ENCODE results near the gene LGR6. TPM values are rescaled to one million over a fixed set of nuclear protein-coding genes. Genes with fewer than 3 reads are reported as not detected.

Gene LGR6
- total and polyA plus RNA-seq, 8 donors, result 0.75 to 1.8 (median 1.5) TPM

DNA sequence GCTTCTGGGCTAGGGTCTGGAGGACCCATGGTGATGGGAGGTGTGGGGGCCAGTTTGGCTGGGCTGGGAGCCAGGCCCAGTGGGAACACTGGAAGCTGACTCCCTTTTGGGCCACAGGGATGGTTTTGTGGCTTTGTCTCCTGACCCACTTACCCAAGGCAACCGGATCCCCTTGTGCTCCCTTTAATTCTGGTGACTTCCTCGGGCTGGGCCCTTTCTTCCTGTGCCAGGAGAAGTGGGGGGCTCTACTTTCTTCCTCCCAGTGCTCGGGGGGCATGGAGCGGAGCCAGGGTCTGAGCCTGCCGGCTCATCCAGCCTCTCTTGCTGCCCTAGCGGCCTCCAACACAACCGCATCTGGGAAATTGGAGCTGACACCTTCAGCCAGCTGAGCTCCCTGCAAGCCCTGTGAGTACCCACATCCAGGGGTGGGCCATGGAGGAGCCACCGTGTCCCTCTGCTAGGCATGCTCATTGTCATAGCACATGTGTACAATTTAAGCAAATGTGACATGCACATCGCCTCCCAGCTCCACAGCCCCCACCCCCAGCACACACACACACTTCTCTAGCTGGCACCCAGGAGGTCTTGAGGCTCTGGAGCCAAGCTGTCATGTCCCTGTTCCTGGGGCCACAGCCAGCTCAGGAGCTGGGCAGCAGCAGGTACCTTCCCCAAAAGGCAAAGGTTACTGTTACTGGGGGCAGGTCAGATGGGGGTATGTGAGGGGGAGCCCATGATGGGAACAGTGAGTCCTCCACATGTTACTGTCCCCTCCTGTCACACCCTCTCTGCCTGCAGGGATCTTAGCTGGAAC lies 113.1 kb downstream of the LGR6 start:
- Histone ChIP-seq H3K9me3 (no peaks in the 10 kb centered on the region), H3K27ac (no peak overlapping the region), H3K4me1 (no peaks in the 10 kb centered on the region), H3K27me3 (peaks cover 0 to 5% of the 10 kb centered on the region in 2 donors), H3K4me3 (no peak overlapping the region), H3K36me3 (no peaks in the 10 kb centered on the region)
- ATAC-seq (no peak), DNase-seq (no peak)
- TF ChIP-seq, protein P1, sequence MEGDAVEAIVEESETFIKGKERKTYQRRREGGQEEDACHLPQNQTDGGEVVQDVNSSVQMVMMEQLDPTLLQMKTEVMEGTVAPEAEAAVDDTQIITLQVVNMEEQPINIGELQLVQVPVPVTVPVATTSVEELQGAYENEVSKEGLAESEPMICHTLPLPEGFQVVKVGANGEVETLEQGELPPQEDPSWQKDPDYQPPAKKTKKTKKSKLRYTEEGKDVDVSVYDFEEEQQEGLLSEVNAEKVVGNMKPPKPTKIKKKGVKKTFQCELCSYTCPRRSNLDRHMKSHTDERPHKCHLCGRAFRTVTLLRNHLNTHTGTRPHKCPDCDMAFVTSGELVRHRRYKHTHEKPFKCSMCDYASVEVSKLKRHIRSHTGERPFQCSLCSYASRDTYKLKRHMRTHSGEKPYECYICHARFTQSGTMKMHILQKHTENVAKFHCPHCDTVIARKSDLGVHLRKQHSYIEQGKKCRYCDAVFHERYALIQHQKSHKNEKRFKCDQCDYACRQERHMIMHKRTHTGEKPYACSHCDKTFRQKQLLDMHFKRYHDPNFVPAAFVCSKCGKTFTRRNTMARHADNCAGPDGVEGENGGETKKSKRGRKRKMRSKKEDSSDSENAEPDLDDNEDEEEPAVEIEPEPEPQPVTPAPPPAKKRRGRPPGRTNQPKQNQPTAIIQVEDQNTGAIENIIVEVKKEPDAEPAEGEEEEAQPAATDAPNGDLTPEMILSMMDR (IDR thresholded peaks at IDR 0.05), result no peak
- intact Hi-C loops (cut with DNase I), result no loop called here

DNA sequence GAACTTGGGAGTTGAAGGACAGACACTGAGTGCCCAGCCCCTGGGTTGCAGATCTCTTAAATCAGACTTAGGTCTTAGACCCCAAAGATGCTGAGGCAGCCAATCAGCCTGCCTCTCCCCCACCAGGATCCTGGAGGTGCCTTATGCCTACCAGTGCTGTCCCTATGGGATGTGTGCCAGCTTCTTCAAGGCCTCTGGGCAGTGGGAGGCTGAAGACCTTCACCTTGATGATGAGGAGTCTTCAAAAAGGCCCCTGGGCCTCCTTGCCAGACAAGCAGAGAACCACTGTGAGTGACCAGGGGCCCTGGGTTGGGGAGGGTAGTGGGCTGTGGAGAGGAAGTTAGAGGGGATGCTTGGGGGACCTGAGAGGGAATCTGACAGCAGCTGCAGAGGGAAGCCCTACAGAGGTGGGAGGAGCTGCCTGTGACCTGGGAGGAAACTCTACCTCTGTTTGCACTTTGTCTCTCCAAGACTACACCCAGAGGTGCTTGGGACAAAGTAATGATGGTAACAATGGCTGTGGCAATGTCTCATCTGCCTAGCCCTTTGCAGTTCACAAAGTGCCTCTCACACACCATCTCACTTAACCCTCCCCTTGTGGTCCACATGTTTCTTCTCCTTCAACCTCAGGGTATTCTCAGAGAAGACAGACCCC lies 116.6 kb downstream of the LGR6 start:
- Histone ChIP-seq H3K27ac (no peak overlapping the region), H3K9me3 (no peaks in the 10 kb centered on the region), H3K27me3 (peaks cover 0 to 9% of the 10 kb centered on the region in 2 donors), H3K36me3 (no peaks in the 10 kb centered on the region), H3K4me1 (no peaks in the 10 kb centered on the region), H3K4me3 (no peak overlapping the region)
- TF ChIP-seq, protein P1 (IDR thresholded peaks at IDR 0.05), result no peak
- no peak for DNase-seq
- intact Hi-C loops (cut with DNase I), result no loop called here
- no peak for ATAC-seq

DNA sequence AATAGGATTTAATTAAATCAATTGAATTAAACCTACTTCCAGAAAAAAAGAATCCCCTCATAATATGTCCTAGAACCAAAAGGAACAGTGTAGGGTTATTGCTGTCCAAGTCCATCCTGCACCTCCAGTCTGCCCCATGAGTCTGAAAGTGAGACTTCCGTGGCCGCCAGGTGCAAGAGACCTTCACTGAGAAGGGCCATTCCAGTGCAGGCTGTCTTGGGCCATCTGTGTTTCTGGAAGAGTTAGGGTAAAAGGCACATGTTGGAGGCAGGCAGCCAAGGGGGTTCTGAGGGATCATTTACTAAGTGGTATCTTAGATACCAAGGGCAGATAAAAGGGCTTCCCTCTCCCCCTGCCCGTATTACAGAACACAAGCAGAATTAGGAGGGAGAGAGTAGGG lies 117.1 kb downstream of the LGR6 start:
- Histone ChIP-seq H3K27ac (no peak overlapping the region), H3K4me3 (no peak overlapping the region), H3K9me3 (no peaks in the 10 kb centered on the region), H3K4me1 (no peaks in the 10 kb centered on the region), H3K27me3 (peaks cover 0 to 9% of the 10 kb centered on the region in 2 donors), H3K36me3 (no peaks in the 10 kb centered on the region)
- no peak for DNase-seq
- TF ChIP-seq, protein P1 (IDR thresholded peaks at IDR 0.05), result no peak
- no peak for ATAC-seq
- intact Hi-C loops (cut with DNase I), result no loop called here

DNA sequence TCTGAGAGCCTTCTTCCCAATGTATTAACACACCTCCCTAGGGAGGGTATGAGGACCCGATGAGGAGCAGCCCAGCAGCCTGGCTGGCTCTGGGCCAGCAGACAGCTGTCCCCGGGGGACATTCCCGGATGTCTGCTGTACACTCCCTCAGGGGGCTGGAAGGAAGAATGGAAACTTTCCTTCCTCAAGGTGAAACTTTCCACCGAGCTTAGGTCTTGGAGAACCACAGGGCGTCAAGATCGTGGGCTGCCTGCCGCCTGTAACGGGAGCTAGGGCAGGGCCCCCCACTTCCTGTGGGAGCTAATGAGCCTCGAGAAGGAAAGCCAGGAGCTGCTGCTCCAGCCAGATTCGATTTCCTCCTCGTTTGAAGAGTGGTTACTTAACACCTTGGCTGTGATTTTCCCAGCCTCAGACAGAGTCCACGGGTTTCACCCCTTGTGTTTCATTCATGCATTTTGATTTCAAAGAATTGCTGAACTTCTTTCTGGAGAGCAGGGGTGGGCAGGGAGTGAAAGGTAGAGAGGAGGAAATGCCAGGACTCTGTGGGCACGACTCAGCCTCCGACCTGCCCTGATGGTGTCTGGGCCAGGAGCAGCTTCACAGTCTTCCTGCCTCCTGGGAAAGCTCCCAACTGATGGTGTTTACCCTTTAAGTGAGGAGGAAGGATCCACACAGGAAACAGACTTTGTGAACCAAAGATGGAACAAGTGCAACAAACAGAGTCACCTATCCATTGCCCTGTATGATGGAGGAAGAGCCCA lies 118.5 kb downstream of the LGR6 start:
- ATAC-seq, result no peak

More for the DNA sequence above, 118.5 kb downstream of the LGR6 start:
- Histone ChIP-seq H3K36me3 (no peaks in the 10 kb centered on the region), H3K27me3 (peaks cover 0 to 9% of the 10 kb centered on the region in 2 donors), H3K27ac (no peak overlapping the region), H3K4me3 (no peak overlapping the region), H3K4me1 (no peaks in the 10 kb centered on the region), H3K9me3 (no peaks in the 10 kb centered on the region)
- DNase-seq, result peak in 1 of 4 donors; percentile 20
- intact Hi-C loops (cut with DNase I), result no loop called here
- TF ChIP-seq, protein P1 (IDR thresholded peaks at IDR 0.05), result no peak
